HCT116 (cell line): ENCODE results near the gene SDK1.

Experiments used
- CTCF ChIP-seq, 3 experiments: fragments of 200-600 bp in 1 of 3; sonication (generic) in 1 of 3; IDR thresholded peaks in 2 of 3; conservative IDR thresholded peaks in 1 of 3; 2 replicates each; pipeline ENCODE4 v1.5.1; 2012 to 2017; ENCODE audit warnings: low read depth in 2 of 3, low read length in 2 of 3, antibody characterized with exemption in 1 of 3, borderline replicate concordance in 1 of 3, control low read depth in 1 of 3, mild to moderate bottlenecking in 1 of 3, mixed read lengths in 1 of 3, mixed run types in 1 of 3, moderate library complexity in 1 of 3; ENCODE audit not compliant: insufficient read depth in 1 of 3
- EZH2 ChIP-seq: fragments of 200-600 bp; sonication (generic); IDR thresholded peaks from 2 replicates; pipeline ENCODE4 v1.6.1; 2017; ENCODE audit warnings: antibody characterized with exemption, mixed run types
- EZH2phosphoT487 ChIP-seq: fragments of 200-600 bp; IDR thresholded peaks from 2 replicates; pipeline ENCODE4 v1.6.1; 2018; ENCODE audit warnings: antibody characterized with exemption, borderline replicate concordance
- SP1 ChIP-seq: IDR thresholded peaks from 2 replicates; pipeline ENCODE4 v1.6.1; 2012; ENCODE audit warnings: low read depth

GRCh38 chr7:4017785-4018184, 716.7 kb downstream of the SDK1 start:
- no peak for TF ChIP-seq EZH2
- TF ChIP-seq EZH2phosphoT487 = no peak
- TF ChIP-seq SP1 = no peak
- no peak for TF ChIP-seq CTCF (IDR thresholded peaks at IDR 0.05 in 2 of 3, conservative IDR thresholded peaks at IDR 0.05 in 1 of 3; ENCODE audit: borderline replicate concordance in 1 of 3, insufficient read depth in 1 of 3, low read depth in 2 of 3, low read length in 2 of 3)
